B cell (primary cell): ENCODE measurements around the gene CNTN4. TPM values are rescaled to one million over a fixed set of nuclear protein-coding genes. Genes with fewer than 3 reads are reported as not detected.

ENCODE experiments used
- ATAC-seq: fragments of 200-7000 bp; cut with Tn5 transposase; one replicate; pipeline ENCODE4 v1.10.0; 2021; ENCODE audit warnings: low read depth, mild to moderate bottlenecking, moderate number of reproducible peaks, moderate library complexity
- CTCF ChIA-PET: fragments of 350-600 bp; sonication (Branson Sonifier 250); formaldehyde crosslinking; loops from one replicate; lab custom pipeline; 2021; ENCODE audit warnings: antibody characterized with exemption, inconsistent platforms; lab: Charles Lee
- POLR2A ChIA-PET: fragments of 350-600 bp; sonication (Branson Sonifier 250); formaldehyde crosslinking; loops from one replicate; lab custom pipeline; 2021; ENCODE audit warnings: antibody characterized with exemption; lab: Charles Lee
- DNase-seq: peaks from one replicate; pipeline ENCODE4 v3.0.0; 2013
- H2AFZ ChIP-seq: 2 replicates; pipeline ENCODE4 v1.6.1; 2012; ENCODE audit warnings: mild to moderate bottlenecking, low read depth, low read length; ENCODE audit not compliant: insufficient read depth, poor library complexity, severe bottlenecking
- H3K27ac ChIP-seq, 2 donors: 1 replicate in 1 of 2; 2 replicates in 1 of 2; pipeline ENCODE4 v1.5.1; 2012 to 2013; ENCODE audit warnings: low read length in 2 of 2, mild to moderate bottlenecking in 2 of 2, moderate library complexity in 1 of 2
- H3K27me3 ChIP-seq, 4 experiments: fragments of 200-600 bp in 1 of 4; sonication (generic) in 1 of 4; replicated peaks in 1 of 4; 1 replicate in 2 of 4; 2 replicates in 2 of 4; pipeline versions ENCODE4 v1.6.1 to v1.7.0; 2013 to 2016; ENCODE audit warnings: low read length in 3 of 4, mild to moderate bottlenecking in 2 of 4, mixed read lengths in 1 of 4, moderate library complexity in 1 of 4; ENCODE audit not compliant: insufficient read depth in 4 of 4, control insufficient read depth in 3 of 4; ENCODE audit errors: control extremely low read depth in 1 of 4
- H3K36me3 ChIP-seq, 2 experiments: replicated peaks in 1 of 2; 1 replicate in 1 of 2; 2 replicates in 1 of 2; pipeline versions ENCODE4 v1.6.1 to v1.7.1; 2013; ENCODE audit warnings: low read length in 1 of 2; ENCODE audit not compliant: insufficient read depth in 2 of 2, control insufficient read depth in 1 of 2; ENCODE audit errors: control extremely low read depth in 1 of 2, extremely low read depth in 1 of 2
- H3K4me1 ChIP-seq, 2 donors: fragments of 200-600 bp in 1 of 2; sonication (generic) in 1 of 2; 1 replicate in 1 of 2; 2 replicates in 1 of 2; pipeline versions ENCODE4 v1.5.1 to v1.6.1; 2013 to 2017; ENCODE audit warnings: low read length in 2 of 2; ENCODE audit not compliant: control insufficient read depth in 2 of 2, insufficient read depth in 2 of 2
- H3K4me2 ChIP-seq: replicated peaks from 2 replicates; pipeline ENCODE3; 2012; ENCODE audit warnings: mild to moderate bottlenecking, low read depth, low read length; ENCODE audit not compliant: poor library complexity, severe bottlenecking
- H3K4me3 ChIP-seq, 5 experiments: fragments of 200-600 bp in 1 of 5; sonication (generic) in 1 of 5; 1 replicate in 3 of 5; 2 replicates in 2 of 5; pipeline versions ENCODE4 v1.5.1 to v1.7.0; 2011 to 2016; ENCODE audit warnings: low read length in 4 of 5, mild to moderate bottlenecking in 4 of 5, low read depth in 2 of 5, control low read depth in 1 of 5, moderate library complexity in 1 of 5; ENCODE audit not compliant: insufficient read depth in 1 of 5; ENCODE audit errors: control extremely low read depth in 1 of 5, extremely low read depth in 1 of 5
- H3K79me2 ChIP-seq: fragments of 200-600 bp; sonication (generic); one replicate; pipeline ENCODE4 v1.6.0; 2016; ENCODE audit warnings: low read length; ENCODE audit not compliant: control insufficient read depth, insufficient read depth
- H3K9ac ChIP-seq: fragments of 200-600 bp; sonication (generic); 2 replicates; pipeline ENCODE4 v1.6.1; 2017; ENCODE audit warnings: mild to moderate bottlenecking, low read length, moderate library complexity
- H3K9me3 ChIP-seq, 3 donors: one replicate each; pipeline versions ENCODE4 v1.6.1 to v1.7.1; 2013; ENCODE audit warnings: low read length in 2 of 3; ENCODE audit not compliant: control insufficient read depth in 2 of 3, insufficient read depth in 1 of 3; ENCODE audit errors: control extremely low read depth in 1 of 3
- H4K20me1 ChIP-seq: 2 replicates; pipeline ENCODE4 v1.6.0; 2012; ENCODE audit warnings: mild to moderate bottlenecking, low read length; ENCODE audit not compliant: insufficient read depth, control insufficient read depth, poor library complexity, severe bottlenecking
- H3K27ac Mint-ChIP-seq: one replicate; pipeline ENCODE4 v1.8.0; 2021; ENCODE audit warnings: mixed read lengths
- H3K27me3 Mint-ChIP-seq: one replicate; pipeline ENCODE4 v1.8.0; 2021; ENCODE audit warnings: mixed read lengths
- H3K4me1 Mint-ChIP-seq: one replicate; pipeline ENCODE4 v1.8.0; 2021; ENCODE audit warnings: mixed read lengths
- H3K4me3 Mint-ChIP-seq: one replicate; pipeline ENCODE4 v1.8.0; 2021; ENCODE audit warnings: mixed read lengths
- H3K9me3 Mint-ChIP-seq: one replicate; pipeline ENCODE4 v1.8.0; 2022; ENCODE audit warnings: mixed read lengths; ENCODE audit not compliant: insufficient read depth
- EZH2 ChIP-seq: IDR thresholded peaks from 2 replicates; pipeline ENCODE4 v1.6.1; 2012; ENCODE audit warnings: borderline replicate concordance, low read depth, mild to moderate bottlenecking, moderate library complexity, low read length; ENCODE audit not compliant: insufficient read depth, poor library complexity, severe bottlenecking
- WGBS: methylation state at CpG from one replicate; pipeline ENCODE4 v1.1.5; 2013; ENCODE audit warnings: missing lambda C conversion rate; ENCODE audit not compliant: insufficient coverage; 5-methylcytosine and 5-hydroxymethylcytosine counted together
- intact Hi-C: fragments of 100-400 bp; cut with micrococcal nuclease; formaldehyde crosslinking; loops from one replicate; pipeline ENCODE4 v1.10.0; 2022
- polyA plus RNA-seq: library from polyadenylated mRNA; depleted of rRNA; stranded (reverse); fragments of >200 nt; gene quantifications from 2 replicates; pipeline ENCODE4 v1.2.3, GENCODE V29; 2012
- total RNA-seq, 2 donors: library from RNA; stranded (reverse); fragments of 120-200 nt in 1 of 2; gene quantifications; 1 replicate in 1 of 2; 2 replicates in 1 of 2; pipeline versions ENCODE4 v1.2.3 to v1.2.4, GENCODE V29; 2013 to 2022
- TF ChIP-seq, protein P1 (sequence below): fragments of 200-600 bp; IDR thresholded peaks from one replicate; pipeline ENCODE4 v1.8.0; 2022; ENCODE audit warnings: antibody characterized with exemption, mild to moderate bottlenecking

CNTN4 gene
- total and polyA plus RNA-seq, 2 donors (not counting 1 experiment from before 2014, with no cell fraction given) = 0.05 TPM; not detected in 1

GRCh38 chr3:2523281-2523836 lies 424.7 kb downstream of the CNTN4 start:
- CTCF ChIA-PET = no interaction called here
- Histone ChIP-seq H2AFZ (no peak overlapping the region), H3K79me2 (no peaks in the 10 kb centered on the region), H3K27ac (no peak overlapping the region), H3K27me3 (no peaks in the 10 kb centered on the region), H3K9me3 (no peaks in the 10 kb centered on the region), H3K4me3 (no peak overlapping the region), H3K9ac (no peak overlapping the region), H3K36me3 (no peaks in the 10 kb centered on the region), H3K4me2 (no peak overlapping the region), H4K20me1 (no peaks in the 10 kb centered on the region), H3K4me1 (no peaks in the 10 kb centered on the region)
- intact Hi-C loops = no loop called here
- H3K4me3 Mint-ChIP-seq = no peak overlapping the region
- TF ChIP-seq EZH2 = no peak
- TF ChIP-seq, protein P1, sequence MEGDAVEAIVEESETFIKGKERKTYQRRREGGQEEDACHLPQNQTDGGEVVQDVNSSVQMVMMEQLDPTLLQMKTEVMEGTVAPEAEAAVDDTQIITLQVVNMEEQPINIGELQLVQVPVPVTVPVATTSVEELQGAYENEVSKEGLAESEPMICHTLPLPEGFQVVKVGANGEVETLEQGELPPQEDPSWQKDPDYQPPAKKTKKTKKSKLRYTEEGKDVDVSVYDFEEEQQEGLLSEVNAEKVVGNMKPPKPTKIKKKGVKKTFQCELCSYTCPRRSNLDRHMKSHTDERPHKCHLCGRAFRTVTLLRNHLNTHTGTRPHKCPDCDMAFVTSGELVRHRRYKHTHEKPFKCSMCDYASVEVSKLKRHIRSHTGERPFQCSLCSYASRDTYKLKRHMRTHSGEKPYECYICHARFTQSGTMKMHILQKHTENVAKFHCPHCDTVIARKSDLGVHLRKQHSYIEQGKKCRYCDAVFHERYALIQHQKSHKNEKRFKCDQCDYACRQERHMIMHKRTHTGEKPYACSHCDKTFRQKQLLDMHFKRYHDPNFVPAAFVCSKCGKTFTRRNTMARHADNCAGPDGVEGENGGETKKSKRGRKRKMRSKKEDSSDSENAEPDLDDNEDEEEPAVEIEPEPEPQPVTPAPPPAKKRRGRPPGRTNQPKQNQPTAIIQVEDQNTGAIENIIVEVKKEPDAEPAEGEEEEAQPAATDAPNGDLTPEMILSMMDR = no peak
- no peak overlapping the region for H3K27ac Mint-ChIP-seq
- WGBS = no CpG with 5 or more reads among the region's 2 CpGs
- DNase-seq = no peak
- H3K9me3 Mint-ChIP-seq = peaks cover 2% of the 10 kb centered on the region
- no peaks in the 10 kb centered on the region for H3K27me3 Mint-ChIP-seq
- POLR2A ChIA-PET = no interaction called here
- no peak for ATAC-seq
- H3K4me1 Mint-ChIP-seq = no peaks in the 10 kb centered on the region

DNA sequence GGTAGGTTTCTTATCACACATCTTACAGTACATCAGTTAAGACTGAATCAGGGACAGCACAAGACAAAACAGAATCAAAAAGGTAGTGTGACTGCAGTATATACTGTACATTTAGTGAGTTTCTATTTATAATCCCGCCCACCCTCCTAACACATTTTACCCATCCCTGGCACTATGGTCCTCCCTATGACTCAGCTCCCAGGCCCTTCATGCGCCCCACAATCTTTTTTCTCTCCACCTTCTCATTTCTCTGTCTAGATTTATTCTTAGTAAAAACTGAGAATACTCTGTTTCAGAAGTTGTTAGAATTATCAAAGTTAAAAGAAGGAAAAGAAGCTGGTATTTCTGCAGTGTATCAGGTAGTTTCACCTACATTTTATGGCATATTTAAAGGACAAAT lies 427.3 kb downstream of the CNTN4 start:
- CTCF ChIA-PET = no interaction called here
- DNase-seq (no peak), ATAC-seq (no peak)
- H3K36me3 ChIP-seq = no peaks in the 10 kb centered on the region
- POLR2A ChIA-PET = no interaction called here
- Mint-ChIP-seq H3K4me1 (no peaks in the 10 kb centered on the region), H3K27ac (no peak overlapping the region), H3K9me3 (no peaks in the 10 kb centered on the region), H3K4me3 (no peak overlapping the region), H3K27me3 (no peaks in the 10 kb centered on the region)
- no CpG with 5 or more reads among the region's 2 CpGs for WGBS
- TF ChIP-seq, protein P1 = no peak
- no peak for TF ChIP-seq EZH2
- no peak overlapping the region for H2AFZ ChIP-seq
- H3K4me2 ChIP-seq = no peak overlapping the region
- H4K20me1 ChIP-seq = no peaks in the 10 kb centered on the region
- no peak overlapping the region for H3K9ac ChIP-seq
- no peaks in the 10 kb centered on the region for H3K9me3 ChIP-seq
- H3K27me3 ChIP-seq = no peaks in the 10 kb centered on the region
- H3K4me1 ChIP-seq = no peaks in the 10 kb centered on the region
- H3K79me2 ChIP-seq = no peaks in the 10 kb centered on the region
- no peak overlapping the region for H3K27ac ChIP-seq
- intact Hi-C loops = no loop called here
- H3K4me3 ChIP-seq = no peak overlapping the region
